ENCODE data around the gene TENM4.
A peak's percentile ranks its signal among the peaks of the same experiment; 100 is the strongest.

TENM4 gene

GRCh38 chr11:79440571-79441460 lies at the start of gene TENM4:
TSS of gene TENM4 (minus strand) at chr11:79441030. CDS start at chr11:79069944, 371,086 bp downstream.
- no peak for DNase-seq

DNA sequence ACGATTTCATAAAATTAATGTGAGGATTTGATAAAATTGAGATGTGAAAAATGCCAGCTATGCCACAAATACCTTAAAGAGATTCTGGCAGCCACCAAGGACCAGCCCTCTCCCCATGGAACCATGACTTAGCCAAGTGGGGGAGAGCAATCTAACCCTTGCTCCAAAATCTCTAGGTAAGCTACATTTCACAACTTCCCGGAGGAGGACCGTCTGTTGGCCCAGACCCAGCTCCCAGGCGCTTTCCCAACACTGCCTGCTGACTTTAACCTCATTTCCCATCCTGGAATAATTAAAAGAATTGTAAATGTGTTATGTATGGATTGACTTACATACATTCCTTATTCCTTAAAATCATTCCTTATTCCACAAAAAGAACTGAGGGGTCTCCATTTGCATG lies 47.5 kb upstream of the TENM4 start:
- no peak for DNase-seq

DNA sequence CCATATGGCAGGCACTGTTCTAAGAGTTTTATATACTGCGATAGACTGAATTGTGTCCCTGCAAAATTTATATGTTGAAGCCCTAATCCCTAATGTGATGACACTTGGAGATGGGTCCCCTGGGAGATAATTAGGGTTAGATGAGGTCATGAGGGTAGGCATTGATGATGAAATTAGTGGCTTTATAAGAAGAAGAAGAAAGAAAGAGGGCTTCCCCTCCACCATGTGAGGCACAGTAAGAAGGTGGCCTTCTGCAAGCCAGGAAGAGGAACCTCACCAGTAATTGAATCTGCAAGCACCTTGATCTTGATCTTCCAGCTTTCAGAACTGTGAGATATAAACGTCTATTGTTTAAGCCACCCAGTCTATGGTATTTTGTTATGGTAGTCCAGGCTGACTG lies 46.6 kb upstream of the TENM4 start:
- DNase-seq: no peak

DNA sequence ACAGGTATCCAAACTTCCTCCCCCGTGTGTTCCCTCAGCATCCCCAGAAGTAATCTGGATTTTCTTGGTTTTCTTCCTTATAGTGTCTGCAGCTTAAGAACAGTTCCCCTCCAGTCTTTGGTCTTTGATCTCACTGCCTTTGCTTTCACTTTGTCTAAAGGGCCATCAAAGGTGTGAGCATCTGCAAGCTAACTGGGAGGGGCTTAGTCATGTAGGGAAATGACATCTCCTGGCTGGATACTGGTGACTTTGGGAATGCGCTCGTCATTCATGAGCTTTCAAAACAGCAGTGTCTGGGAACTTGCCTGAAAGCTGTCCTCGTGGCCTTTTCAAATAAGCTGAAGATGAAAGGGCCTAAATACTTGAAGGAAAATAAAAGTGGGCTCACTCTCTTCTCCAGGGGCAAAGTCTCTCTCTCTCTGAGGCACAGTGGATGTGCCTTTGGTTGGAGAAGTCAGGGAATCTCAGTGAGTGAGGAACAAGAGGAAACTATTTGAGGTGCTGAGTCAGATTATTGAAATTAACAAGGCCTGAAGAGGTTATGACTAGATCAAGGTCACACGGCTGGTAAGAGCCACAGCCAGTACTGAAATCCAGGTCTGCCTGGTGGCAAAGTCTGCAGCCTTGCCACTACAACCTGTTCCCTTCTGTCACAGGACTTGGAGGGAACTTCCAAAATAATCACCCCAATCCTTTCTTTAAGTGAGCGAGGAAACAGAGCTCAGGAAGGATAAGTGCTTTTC lies 45.6 kb upstream of the TENM4 start:
- DNase-seq: no peak

- no peak for DNase-seq
Measured at GRCh38 chr11:79485694-79486093, 44.9 kb upstream of the TENM4 start.

DNA sequence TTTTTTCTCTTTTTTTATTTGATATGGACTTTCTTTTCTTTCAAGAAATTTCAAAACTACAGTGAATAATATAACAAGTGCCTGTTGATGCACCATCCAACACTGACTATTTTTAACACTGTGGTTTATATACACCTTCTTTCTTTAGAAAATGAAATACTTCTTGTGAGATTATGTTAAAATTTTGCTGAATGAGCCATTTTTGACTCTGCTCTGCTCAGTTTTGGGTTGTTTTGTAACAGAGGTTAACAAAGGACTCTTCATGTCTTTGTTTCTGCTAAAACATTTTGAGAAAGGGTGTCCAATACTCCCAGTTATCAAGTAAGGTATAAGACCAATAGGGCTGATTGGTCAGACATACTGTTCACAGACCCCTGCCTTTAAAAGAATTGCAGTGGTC lies 44.0 kb upstream of the TENM4 start:
- DNase-seq: no peak

GRCh38 chr11:79482800-79483199 lies 42.0 kb upstream of the TENM4 start:
- DNase-seq: peak; percentile 31

- DNase-seq: no peak
Measured at GRCh38 chr11:79481795-79482194, 41.0 kb upstream of the TENM4 start.

DNA sequence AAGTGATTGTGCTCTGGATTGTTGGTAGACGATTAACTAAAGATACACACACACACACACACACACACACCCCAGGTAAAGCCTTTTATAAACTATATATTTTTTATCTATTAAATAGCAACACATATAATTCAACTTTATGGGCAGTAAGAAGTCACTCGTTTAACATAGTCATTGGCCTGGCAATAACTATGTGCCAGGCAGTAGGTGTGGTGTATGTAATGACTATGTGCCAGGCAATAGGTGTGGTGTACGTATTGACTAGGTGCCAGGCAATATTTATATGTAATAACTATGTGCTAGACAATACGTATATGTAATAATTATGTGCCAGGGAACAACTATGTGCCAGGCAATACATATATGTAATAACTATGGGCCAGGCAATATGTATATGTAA lies 40.0 kb upstream of the TENM4 start:
- DNase-seq: no peak

DNA sequence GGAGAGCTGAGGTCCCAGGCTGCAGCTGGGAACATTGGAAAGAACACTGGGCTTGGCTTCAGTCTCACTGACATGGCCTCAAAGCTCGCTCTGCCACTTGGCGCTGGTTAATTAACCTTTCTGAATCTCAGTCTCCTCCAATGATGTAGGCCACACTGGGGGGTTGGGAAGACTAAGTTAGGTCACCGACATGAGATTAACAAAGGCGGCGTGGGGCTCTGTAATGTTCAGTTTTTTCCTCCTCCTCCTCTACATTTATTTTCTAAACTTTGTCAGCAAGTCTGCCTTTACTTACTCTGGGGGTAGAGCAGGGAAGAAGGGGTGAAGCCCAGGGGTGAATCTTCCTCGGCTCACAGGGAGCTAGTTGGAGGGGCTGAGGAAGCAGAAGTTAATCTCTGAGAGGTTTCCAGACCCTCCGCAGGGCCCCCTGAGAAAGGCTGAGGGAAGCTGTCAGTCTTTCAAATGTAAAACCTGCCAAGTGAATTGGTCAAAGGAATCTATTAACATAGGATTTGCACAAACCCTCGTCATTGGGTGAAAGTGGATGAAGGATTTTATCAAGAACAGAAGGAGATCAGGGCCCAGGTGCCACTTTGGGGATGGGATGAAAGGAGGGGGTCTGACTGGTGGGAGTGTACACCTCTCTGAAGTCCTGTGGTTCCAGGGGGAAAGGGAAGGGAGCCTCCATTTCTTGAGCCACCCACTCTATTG lies 32.1 kb upstream of the TENM4 start:
- DNase-seq: no peak

DNA sequence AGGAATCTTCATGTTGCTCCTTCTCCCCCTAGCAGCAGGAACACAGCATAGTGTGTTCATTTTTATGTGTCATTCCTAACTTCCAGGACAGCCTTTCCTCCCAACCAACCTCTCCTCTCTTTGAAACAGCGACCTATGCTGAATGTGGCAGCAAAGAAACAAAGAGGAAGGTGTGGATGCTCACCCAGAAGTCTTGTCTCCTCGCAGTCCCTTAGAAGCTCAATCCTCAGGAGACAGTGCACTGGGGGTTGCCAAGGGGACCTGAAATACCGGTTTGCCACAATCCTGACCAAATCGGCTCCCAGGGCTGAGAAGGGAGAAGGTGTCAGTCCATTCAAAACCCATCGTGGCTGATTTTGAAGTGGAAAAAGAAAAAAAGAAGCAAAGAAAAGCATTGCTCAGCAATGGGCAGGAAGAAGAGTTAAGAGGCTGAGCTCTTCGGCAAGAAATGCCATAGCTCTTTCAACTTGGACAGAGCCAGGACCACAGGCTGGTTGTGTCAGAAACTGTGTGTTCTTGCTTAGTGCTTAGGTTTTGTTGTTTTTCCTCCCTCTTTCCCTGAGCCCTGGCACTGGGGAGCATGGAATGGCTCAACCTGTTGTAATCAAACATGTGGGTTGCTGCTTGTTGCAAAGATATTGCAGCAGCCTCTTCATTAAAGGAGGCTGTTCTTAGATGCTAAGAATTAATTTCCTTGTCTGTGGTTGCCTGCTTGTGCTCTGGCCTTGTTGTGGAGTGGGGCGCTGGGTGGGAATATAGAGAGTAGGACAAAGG lies 30.4 kb upstream of the TENM4 start:
- DNase-seq: no peak

- DNase-seq: no peak
Measured at GRCh38 chr11:79470161-79470560, 29.3 kb upstream of the TENM4 start.

DNA sequence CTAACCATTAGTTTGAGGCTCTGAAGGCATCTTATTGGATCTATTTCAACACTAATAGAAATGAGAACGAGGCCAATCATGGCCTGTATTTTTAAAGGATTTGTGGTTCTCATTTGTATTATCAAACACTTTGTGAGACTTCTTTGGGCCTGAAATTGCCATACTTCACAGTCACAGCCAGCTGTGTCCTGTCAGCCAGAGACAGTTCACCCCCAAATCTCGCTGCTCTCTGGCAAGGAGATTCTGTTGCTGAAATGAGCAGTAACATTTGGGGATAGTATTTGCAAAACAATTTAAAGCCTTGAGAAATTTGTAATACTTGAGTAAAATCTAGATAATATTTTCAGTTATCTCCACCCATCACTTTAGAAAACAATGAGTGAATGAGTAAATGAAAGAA lies 26.9 kb upstream of the TENM4 start:
- DNase-seq: no peak

- no peak for DNase-seq
Measured at GRCh38 chr11:79466411-79466810, 25.6 kb upstream of the TENM4 start.

- DNase-seq: no peak
Measured at GRCh38 chr11:79465160-79465559, 24.3 kb upstream of the TENM4 start.

DNA sequence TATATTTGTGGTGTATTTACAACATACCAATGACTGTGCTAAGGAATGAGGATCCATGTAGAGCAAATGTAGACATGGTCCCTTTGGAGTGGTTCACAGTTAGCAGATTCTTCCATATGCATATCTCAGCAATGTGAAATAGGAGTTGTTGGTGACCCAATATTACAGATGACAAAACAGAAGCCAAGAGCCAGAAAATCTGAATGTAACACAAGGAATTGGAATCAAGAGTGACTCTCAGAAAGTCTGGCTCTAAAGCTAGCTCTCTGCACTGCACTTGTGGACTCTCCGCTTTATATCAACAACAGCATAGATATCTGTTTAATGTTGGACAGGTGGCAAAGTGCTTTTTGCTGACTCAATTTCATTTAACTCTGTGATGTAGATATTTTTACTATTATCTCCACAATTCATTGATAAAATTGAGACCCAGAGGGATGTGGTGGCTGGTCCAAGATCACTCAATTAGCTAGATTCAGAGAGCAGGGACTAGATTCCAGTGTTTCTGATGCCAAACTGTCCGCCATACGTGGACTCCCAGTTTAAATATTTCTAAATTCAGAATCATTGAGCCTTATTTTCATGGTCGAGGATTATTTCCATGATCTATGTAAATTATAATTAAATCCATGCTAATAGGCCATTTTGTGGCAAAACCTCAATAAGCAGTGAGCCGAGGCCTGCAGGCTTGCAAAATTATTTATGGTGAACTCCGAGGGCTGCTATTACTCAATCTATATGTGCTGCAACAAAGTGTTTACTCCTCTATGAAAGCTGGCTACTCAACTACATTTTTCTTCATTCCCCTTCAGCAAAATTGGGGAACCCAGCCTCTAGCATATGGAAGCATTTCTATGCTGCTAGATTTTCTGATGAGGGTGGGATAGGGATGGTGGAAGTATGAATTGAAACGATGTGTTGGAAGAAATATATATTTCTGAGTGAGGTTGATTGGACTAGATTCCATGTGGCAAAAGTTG lies 21.1 kb upstream of the TENM4 start:
- no peak for DNase-seq

GRCh38 chr11:79461144-79461543 lies 20.3 kb upstream of the TENM4 start:
- no peak for DNase-seq

- no peak for DNase-seq
Measured at GRCh38 chr11:79458709-79459108, 17.9 kb upstream of the TENM4 start.

DNA sequence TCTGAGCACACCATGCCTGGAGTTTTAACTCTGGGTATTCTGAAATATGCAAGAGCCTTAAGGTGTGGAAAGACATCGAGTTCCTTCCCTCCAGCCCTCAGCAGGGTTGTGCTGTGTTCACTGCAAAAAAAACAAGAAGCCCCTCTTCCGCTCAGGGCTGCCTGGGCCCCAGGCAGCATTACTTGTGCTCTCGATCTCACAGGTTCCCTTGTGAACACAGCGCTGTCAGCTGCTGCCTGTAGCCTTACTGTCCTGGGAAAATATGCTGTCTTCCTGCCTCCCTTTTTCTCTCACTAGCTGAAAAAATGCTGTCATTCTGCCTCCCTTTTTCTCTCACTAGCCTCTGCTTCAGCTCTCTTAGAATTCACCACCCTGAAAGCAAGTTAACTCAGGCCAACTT lies 15.7 kb upstream of the TENM4 start:
- no peak for DNase-seq

- no peak for DNase-seq
Measured at GRCh38 chr11:79453617-79454016, 12.8 kb upstream of the TENM4 start.

DNA sequence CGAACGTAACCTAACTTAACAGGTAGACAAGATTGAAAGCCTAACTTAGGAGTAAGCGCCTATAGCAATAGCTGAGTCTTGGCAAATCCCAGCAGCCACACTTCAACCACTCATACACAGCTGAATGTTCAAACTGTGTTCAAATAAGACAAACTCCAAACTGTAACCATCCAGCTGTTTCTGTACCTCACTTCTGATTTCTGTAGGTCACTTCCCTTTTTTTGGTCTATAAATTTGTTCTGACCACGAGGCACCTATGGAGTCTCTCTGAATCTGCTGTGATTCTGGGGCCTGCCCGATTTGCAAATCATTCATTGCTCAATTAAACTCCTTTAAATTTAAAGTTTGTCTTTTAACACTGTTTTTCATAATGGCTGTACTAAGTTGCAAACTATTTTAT lies 8.2 kb upstream of the TENM4 start:
- no peak for DNase-seq

Measured in KG1 (cell line).